ENCODE measurements around the gene NPAS3.

Gene NPAS3

DNA sequence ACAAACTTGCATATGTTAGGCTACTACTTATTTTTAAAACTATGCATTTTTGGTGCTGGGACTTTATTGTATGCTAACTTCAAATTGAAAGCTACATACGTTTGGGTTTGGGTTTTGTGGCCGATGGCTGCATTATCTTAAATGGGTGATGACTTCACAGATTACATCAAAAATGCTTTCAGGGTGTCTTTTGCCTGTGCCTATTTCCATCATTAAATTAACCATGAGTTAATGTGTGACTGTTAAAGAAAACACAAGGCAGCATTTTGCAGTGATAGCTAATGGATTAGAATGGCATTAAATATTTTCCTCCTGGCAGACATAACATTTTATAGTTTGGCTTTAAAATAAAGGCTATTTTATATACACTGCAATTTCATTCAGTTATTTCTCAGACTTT is 659.9 kb downstream of the NPAS3 start:
- H3K36me3 ChIP-seq (replicated peaks; ENCODE audit: insufficient read depth, low read length), result no peaks in the 10 kb centered on the region
- H3K4me3 ChIP-seq (ENCODE audit: low read length), result no peak overlapping the region
- no peak overlapping the region for H2AFZ ChIP-seq (ENCODE audit: low read length)
- no peaks in the 10 kb centered on the region for H3K4me1 ChIP-seq (ENCODE audit: low read length)
- no peak overlapping the region for H3K4me2 ChIP-seq (ENCODE audit: low read depth, low read length)
- no peaks in the 10 kb centered on the region for H3K9me3 ChIP-seq (replicated peaks; ENCODE audit: insufficient read depth, low read length)
- no peak overlapping the region for H3K27ac ChIP-seq (ENCODE audit: low read length)
- no peaks in the 10 kb centered on the region for H3K27me3 ChIP-seq (replicated peaks; ENCODE audit: insufficient read depth, low read length)
- no peaks in the 10 kb centered on the region for H3K9me2 ChIP-seq (replicated peaks; ENCODE audit: insufficient read depth, low read length)
- DNase-seq, result no peak
- no peak overlapping the region for H3K9ac ChIP-seq (ENCODE audit: low read length)
- no peaks in the 10 kb centered on the region for H3K79me2 ChIP-seq (ENCODE audit: low read length)
- TF ChIP-seq, protein P1, sequence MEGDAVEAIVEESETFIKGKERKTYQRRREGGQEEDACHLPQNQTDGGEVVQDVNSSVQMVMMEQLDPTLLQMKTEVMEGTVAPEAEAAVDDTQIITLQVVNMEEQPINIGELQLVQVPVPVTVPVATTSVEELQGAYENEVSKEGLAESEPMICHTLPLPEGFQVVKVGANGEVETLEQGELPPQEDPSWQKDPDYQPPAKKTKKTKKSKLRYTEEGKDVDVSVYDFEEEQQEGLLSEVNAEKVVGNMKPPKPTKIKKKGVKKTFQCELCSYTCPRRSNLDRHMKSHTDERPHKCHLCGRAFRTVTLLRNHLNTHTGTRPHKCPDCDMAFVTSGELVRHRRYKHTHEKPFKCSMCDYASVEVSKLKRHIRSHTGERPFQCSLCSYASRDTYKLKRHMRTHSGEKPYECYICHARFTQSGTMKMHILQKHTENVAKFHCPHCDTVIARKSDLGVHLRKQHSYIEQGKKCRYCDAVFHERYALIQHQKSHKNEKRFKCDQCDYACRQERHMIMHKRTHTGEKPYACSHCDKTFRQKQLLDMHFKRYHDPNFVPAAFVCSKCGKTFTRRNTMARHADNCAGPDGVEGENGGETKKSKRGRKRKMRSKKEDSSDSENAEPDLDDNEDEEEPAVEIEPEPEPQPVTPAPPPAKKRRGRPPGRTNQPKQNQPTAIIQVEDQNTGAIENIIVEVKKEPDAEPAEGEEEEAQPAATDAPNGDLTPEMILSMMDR (IDR thresholded peaks at IDR 0.05; ENCODE audit: low read length), result no peak
- no peaks in the 10 kb centered on the region for H4K20me1 ChIP-seq (ENCODE audit: insufficient read depth, low read length)
- no peaks in the 10 kb centered on the region for H3F3A ChIP-seq (ENCODE audit: insufficient read depth, low read length)

DNA sequence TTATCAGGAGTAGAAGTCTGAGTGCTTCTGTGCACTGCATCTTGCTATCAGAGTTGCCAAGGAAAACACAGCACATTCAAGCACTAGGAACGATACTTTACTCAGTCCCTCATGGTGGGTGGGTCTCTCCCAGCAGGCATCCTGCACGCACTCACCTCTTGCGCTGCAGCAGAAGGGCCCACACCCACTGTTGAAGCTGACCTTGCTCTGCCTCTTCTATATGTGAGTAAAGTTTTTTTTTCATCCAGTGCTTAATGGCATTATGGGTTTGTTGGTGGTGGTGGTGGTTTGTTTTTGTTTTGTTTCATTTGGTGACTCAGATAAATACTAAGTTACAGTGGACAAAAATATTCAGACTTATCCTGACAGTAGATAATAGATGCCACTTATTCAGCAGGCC is 663.7 kb downstream of the NPAS3 start:
- H3K27ac ChIP-seq (ENCODE audit: low read length), result no peak overlapping the region
- H3K27me3 ChIP-seq (replicated peaks; ENCODE audit: insufficient read depth, low read length), result no peaks in the 10 kb centered on the region
- no peaks in the 10 kb centered on the region for H3K9me3 ChIP-seq (replicated peaks; ENCODE audit: insufficient read depth, low read length)
- TF ChIP-seq EZH2phosphoT487 (IDR thresholded peaks at IDR 0.05; ENCODE audit: low read length), result no peak
- TF ChIP-seq, protein P1 (IDR thresholded peaks at IDR 0.05; ENCODE audit: low read length), result no peak
- TF ChIP-seq EZH2 (optimal IDR thresholded peaks at IDR 0.05; ENCODE audit: low read depth, low read length), result no peak
- H3K4me2 ChIP-seq (ENCODE audit: low read depth, low read length), result no peak overlapping the region
- H3K9me2 ChIP-seq (replicated peaks; ENCODE audit: insufficient read depth, low read length), result no peaks in the 10 kb centered on the region
- no peaks in the 10 kb centered on the region for H3K79me2 ChIP-seq (ENCODE audit: low read length)
- H3F3A ChIP-seq (ENCODE audit: insufficient read depth, low read length), result no peaks in the 10 kb centered on the region
- H4K20me1 ChIP-seq (ENCODE audit: insufficient read depth, low read length), result no peaks in the 10 kb centered on the region
- no peak for DNase-seq
- H3K4me1 ChIP-seq (ENCODE audit: low read length), result no peaks in the 10 kb centered on the region
- H3K4me3 ChIP-seq (ENCODE audit: low read length), result no peak overlapping the region
- H3K9ac ChIP-seq (ENCODE audit: low read length), result no peak overlapping the region
- H3K36me3 ChIP-seq (replicated peaks; ENCODE audit: insufficient read depth, low read length), result no peaks in the 10 kb centered on the region
- H2AFZ ChIP-seq (ENCODE audit: low read length), result no peak overlapping the region

DNA sequence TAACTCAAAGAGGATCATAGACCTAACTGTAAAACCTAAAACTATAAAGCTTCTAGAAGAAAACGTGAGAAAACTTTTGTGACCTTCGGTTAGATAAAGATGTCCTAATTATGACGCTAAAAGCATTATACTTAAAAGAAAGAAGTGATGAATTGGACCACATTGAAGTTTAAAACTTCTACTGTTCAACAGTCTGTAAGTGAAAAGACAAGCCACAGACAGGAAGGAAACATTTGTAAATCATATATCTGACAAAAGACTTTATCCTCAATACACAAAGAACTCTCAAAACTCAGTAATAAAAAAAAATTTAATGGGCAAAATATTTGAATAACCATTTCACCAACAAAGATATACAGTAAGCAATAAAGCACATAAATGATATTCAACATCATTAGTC is 667.9 kb downstream of the NPAS3 start:
- H3K4me3 ChIP-seq (ENCODE audit: low read length), result no peak overlapping the region
- H3K4me2 ChIP-seq (ENCODE audit: low read depth, low read length), result no peak overlapping the region
- no peaks in the 10 kb centered on the region for H3K4me1 ChIP-seq (ENCODE audit: low read length)
- no peaks in the 10 kb centered on the region for H3K9me2 ChIP-seq (replicated peaks; ENCODE audit: insufficient read depth, low read length)
- no peak overlapping the region for H3K27ac ChIP-seq (ENCODE audit: low read length)
- no peaks in the 10 kb centered on the region for H3K27me3 ChIP-seq (replicated peaks; ENCODE audit: insufficient read depth, low read length)
- no peaks in the 10 kb centered on the region for H3F3A ChIP-seq (ENCODE audit: insufficient read depth, low read length)
- H3K36me3 ChIP-seq (replicated peaks; ENCODE audit: insufficient read depth, low read length), result no peaks in the 10 kb centered on the region
- H2AFZ ChIP-seq (ENCODE audit: low read length), result no peak overlapping the region
- H3K9ac ChIP-seq (ENCODE audit: low read length), result no peak overlapping the region
- TF ChIP-seq, protein P1 (IDR thresholded peaks at IDR 0.05; ENCODE audit: low read length), result no peak
- TF ChIP-seq EZH2phosphoT487 (IDR thresholded peaks at IDR 0.05; ENCODE audit: low read length) (no peak), EZH2 (optimal IDR thresholded peaks at IDR 0.05; ENCODE audit: low read depth, low read length) (no peak)
- no peak for DNase-seq
- no peaks in the 10 kb centered on the region for H3K79me2 ChIP-seq (ENCODE audit: low read length)
- H4K20me1 ChIP-seq (ENCODE audit: insufficient read depth, low read length), result no peaks in the 10 kb centered on the region
- H3K9me3 ChIP-seq (replicated peaks; ENCODE audit: insufficient read depth, low read length), result no peaks in the 10 kb centered on the region
